Left renal cortex interstitium (tissue), 4 donors: ENCODE results near the gene ACACB. TPM values are rescaled to one million over a fixed set of nuclear protein-coding genes. Genes with fewer than 3 reads are reported as not detected.
A peak's percentile ranks its signal among the peaks of the same experiment; 100 is the strongest.

Experiments used
- DNase-seq, 4 donors: peaks; one replicate each; pipeline ENCODE4 v3.0.0-alpha.2; 2013; ENCODE audit warnings: low read depth in 4 of 4, low spot score in 2 of 4, missing footprints in 1 of 4
- polyA plus RNA-seq, 4 donors: library from polyadenylated mRNA; unstranded; fragments of 120-200 nt; gene quantifications; one replicate each; pipeline ENCODE4 v1.2.1, GENCODE V29; 2013; ENCODE audit not compliant: insufficient read length in 4 of 4

Gene ACACB
- polyA plus RNA-seq, 4 donors = 14.4 to 28.9 (median 21.5) TPM

DNA sequence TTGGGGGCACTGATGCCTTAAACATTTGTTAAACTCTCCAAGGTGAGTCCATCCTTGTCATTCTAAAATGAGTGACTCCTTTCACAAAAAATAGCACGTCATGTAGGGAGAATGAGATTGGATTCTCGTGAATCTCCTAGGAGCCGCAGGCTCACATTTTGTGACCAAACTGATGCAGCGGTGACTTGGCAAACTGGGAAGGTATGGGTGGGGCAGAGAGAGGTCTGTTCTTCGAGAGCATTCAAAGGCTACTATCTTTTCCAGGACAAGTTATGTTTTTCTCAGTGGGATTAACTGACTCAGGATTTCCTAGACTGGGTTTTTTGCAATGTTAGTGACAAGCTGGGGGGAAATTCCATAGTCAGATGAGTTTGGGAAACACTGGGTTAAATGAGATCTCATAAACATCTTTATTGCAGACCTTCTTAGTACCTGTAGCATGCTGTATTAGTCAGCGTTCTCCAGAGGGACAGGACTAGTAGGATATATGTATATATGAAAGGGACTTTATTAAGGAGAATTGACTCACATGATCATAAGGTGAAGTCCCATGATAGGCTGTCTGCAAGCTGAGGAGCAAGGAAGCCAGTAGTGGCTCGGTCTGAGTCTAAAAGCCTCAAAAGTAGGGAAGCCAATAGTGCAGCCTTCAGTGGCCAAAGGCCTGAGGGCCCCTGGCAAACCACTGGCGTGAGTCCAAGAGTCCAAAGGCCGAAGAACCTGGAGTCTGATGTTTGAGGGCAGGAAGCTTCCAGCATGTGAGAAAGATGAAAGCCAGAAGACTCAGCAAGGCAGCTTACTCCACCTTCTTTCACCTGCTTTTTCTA, 131.7 kb downstream of the ACACB start:
- no peak for DNase-seq

DNA sequence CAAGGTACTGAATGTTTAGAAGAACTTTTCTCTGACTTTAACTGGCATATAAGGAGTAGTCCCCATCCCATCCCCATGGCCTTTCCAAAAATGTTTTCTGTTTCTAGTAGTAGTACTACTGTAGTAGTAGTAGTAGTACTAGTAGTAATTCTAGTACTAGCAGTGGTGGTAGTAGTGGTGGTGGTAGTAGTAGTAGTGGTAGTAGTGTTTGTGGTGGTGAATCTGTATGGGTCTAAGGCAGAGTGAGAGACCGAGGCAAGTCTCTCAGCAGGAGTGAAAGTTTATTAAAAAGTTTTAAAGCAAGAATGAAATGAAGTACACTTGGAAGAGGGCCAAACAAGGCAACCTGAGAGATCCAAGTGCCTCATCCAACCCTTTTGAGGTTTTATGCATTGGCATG, 134.1 kb downstream of the ACACB start:
- no peak for DNase-seq

DNA sequence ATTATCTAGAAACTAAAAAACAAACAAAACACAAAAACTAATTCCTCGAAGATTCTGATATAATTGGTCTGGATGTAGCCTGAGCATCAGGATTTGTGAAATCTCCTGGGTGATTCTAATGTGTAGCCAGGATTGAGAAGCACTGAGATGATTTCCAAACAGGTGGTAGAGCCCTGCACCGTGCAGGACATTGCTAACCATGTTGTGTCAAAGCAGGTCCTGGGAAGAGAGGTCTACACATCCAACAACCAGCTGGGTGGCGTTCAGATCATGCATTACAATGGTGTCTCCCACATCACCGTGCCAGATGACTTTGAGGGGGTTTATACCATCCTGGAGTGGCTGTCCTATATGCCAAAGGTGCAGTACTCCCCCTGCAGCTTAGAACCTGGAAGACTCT, 136.4 kb downstream of the ACACB start:
- DNase-seq = no peak

DNA sequence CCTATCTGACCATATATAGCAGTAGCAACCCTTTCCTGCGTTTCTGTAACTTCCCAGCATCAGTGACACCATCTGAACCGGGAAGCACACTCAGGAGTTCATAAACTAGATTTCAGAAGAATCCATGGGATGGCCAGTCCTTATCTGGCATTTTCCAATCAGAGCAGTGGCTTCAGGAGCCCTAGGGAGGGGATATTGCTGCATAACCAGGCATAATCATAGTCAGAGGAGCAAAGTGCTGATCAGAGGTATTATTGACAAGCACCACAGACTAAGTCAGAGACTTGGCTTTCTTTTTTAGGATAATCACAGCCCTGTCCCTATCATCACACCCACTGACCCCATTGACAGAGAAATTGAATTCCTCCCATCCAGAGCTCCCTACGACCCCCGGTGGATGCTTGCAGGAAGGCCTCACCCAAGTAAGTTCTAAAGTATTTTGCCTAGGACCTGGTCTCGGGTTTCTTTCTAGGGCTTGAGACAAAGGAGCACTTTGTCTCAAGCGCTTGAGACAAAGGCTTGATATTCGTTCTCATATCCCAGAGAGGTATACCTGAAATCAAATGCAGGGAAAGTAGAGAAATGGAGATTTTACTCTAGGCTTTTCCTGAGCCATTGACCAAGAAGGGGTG, 137.6 kb downstream of the ACACB start:
- DNase-seq = no peak

GRCh38 chr12:109255377-109255776, 139.0 kb downstream of the ACACB start:
- no peak for DNase-seq

DNA sequence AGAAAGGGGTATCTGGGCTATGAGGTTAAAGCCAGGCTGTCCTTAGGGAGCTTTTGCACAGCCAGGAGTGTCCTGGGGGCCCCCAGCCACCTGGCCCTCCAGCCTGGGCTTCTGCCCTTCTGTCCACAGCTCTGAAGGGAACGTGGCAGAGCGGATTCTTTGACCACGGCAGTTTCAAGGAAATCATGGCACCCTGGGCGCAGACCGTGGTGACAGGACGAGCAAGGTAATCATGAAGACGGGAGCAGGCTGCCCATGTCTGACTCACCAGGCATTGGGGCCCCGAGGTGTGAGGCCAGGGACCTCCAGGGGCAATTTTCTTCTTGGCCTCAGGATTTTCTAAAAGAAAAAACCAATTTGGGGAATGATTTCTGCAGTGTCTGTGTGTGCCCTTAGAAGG, 139.6 kb downstream of the ACACB start:
- DNase-seq = no peak

GRCh38 chr12:109258201-109258600, 141.8 kb downstream of the ACACB start:
- DNase-seq = no peak

DNA sequence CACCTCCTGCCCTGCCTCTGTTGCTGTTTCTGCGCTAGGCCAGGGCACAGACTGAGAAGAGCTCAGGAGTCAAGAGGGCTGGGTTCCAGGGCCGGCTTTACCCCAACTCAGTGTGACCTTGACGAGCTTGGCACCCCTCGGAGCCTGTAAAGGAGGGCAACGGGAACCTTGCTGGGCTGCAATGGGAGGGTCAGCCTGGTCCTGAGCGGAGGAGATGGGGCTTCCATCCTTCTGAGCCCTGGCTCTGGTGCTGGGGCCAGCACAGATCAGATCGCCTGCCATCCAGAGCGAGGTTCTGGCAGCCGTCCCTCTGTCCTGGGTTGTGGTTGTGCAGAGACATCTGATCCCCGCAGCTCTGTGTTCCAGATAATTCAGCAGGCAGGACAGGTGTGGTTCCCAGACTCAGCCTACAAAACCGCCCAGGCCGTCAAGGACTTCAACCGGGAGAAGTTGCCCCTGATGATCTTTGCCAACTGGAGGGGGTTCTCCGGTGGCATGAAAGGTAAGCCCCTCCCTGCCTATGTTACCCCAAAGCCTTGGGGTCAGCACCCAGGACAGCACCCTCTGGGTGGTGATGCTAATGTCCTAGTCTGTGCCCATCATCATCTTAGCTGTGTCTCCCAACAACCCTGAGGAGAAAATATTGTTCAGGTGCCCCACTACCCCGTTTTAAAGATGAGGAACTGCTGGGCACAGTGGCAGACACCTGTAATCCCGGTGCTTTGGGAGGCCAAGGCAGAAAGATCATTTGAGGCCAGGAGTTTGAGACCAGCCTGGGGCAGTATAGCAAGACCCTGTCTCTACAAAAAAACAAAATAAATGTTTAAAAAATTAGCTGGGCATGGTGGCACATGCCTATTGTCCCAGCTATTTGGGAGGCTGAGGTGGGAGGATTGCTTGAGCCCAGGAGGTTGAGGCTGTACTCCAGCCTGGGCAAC, 142.5 kb downstream of the ACACB start:
- no peak for DNase-seq

GRCh38 chr12:109259545-109259895, 143.1 kb downstream of the ACACB start:
- DNase-seq = no peak

- DNase-seq = no peak
Observed at GRCh38 chr12:109261087-109261486, 144.7 kb downstream of the ACACB start.

DNA sequence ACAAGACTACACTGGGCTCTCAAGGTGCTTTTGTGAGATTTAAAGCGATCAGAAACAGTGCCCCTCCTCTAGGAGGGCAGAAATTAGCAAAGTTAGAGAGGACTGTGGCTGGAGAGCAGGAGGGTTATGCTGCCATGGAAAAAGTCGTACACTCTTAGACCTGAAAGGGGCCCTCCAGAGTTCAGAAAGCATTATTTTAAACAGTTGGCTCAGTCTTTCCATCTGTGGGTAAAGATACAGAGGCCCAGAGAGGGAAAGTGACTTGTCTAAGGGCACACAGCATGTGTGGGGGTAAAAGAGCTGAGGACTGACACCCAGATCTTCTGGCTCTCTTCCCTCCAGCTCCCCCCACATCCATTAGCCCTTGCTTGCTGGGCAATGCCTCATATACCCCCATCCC, 145.6 kb downstream of the ACACB start:
- no peak for DNase-seq

DNA sequence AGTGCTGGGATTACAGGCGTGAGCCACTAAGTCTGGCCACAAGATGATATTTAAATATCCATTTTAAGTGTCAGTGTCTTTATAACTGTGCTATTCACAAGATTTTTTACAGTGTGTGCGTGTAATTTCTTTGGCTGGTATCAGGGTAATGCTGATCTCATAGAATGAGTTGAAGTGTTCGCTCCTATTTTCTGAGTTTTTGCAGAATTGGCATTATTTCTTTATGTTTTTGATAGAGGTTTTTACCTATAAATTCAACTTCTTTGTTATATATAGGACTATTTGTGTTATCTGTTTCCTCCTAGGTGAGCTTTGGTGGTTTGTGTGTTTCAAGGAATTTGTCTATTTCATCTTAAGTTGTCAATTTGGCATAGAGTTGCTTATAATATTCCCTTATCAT, 147.1 kb downstream of the ACACB start:
- DNase-seq = no peak

GRCh38 chr12:109264095-109264942, 147.9 kb downstream of the ACACB start:
- peak in 3 of 4 donors; percentile 47 to 54 (median 49) for DNase-seq

GRCh38 chr12:109264943-109265650, 148.7 kb downstream of the ACACB start:
- DNase-seq = no peak

DNA sequence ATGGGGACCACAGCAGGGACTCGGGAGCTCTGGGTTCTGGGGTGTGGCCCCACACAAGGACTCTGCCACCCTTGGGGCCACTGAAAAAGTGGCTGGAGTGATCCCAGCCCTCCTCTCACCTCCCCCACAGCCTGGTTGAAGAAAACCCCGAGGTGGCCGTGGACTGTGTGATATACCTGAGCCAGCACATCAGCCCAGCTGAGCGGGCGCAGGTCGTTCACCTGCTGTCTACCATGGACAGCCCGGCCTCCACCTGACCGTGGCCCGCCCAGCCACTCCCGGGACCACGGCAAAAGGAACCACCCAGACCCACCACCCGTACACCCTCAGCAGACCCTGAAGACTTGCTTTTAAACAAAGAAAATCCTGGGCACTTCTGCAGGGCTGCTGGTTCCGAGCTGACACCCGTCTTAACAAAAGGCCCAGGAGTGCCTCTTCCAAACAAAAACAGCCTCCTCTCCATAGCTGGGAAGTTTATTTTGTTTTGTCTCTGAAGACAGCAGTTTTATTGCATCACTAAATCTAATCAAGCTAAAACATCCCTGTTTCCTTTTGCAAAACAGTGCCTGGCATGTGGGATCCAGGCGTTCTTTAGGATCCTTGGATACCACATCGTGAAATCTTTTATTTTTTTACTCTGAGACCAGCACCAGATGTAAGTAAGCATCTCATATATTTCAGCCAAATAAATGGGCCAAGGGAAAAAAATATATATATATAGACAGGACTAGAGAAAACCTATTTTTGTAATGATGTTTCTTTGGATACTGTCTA, 149.9 kb downstream of the ACACB start:
- no peak for DNase-seq

DNA sequence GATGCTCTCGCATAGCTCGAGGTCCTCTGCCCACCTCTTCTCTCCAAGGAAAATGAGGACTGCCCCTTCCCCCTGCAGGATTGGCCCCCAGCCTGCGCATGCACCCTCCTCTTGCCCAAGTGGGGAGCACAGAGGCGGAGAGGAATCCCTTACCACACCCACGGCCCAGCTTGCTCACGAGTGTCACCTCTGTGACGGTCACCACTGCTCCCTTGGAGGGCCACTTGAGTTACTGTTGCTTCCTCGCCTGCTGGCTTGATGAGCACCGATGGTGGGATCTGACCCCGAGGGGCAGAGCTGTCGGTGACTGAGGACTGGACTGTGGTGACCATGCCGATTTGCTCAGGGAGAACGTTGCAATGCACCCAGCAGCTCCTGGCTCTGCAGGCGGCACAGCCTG, 151.0 kb downstream of the ACACB start:
- DNase-seq = no peak

GRCh38 chr12:109268896-109269295, 152.5 kb downstream of the ACACB start:
- no peak for DNase-seq

- no peak for DNase-seq
Observed at GRCh38 chr12:109269428-109269827, 153.0 kb downstream of the ACACB start.

GRCh38 chr12:109270494-109270893, 154.1 kb downstream of the ACACB start:
- no peak for DNase-seq
